K562 (cell line): ENCODE measurements around the gene KTI12. TPM values are rescaled to one million over a fixed set of nuclear protein-coding genes. Genes with fewer than 3 reads are reported as not detected.

Source experiments
- ARNT ChIP-seq, 2 experiments: fragments of 450-650 bp; IDR thresholded peaks; 2 replicates each; pipeline ENCODE4 v1.6.1; 2016; ENCODE audit warnings: mild to moderate bottlenecking in 1 of 2
- HDAC1 ChIP-seq, 2 experiments: fragments of 450-650 bp; IDR thresholded peaks; 2 replicates each; pipeline ENCODE4 v1.6.1; 2016 to 2017; ENCODE audit warnings: inconsistent platforms in 1 of 2, mild to moderate bottlenecking in 1 of 2, moderate library complexity in 1 of 2
- ZFP1 ChIP-seq: fragments of 450-650 bp; formaldehyde crosslinking; IDR thresholded peaks from 2 replicates; pipeline ENCODE4 v1.4.0; 2020; ENCODE audit warnings: mild to moderate bottlenecking, mixed read lengths
- polyA plus RNA-seq, 8 experiments: library from polyadenylated mRNA; depleted of rRNA in 4 of 8; stranded (reverse) in 5 of 8; unstranded in 3 of 8; fragments of >200 nt; fragmentation: Nextera tagmentation in 2 of 8; fragmentation: Illumina TruSeq in 1 of 8; extraction: Ambion mirVana in 2 of 8; extraction: Trizol in 1 of 8; gene quantifications; 2 replicates each; pipeline versions ENCODE4 v1.2.1 to v1.2.3, GENCODE V29; 2011 to 2014; ENCODE audit warnings: inconsistent platforms in 1 of 8, missing spikeins in 1 of 8
- total RNA-seq, 7 experiments: library from RNA; depleted of rRNA in 6 of 7; stranded (reverse); fragments of >200 nt in 6 of 7; fragmentation: Illumina TruSeq in 2 of 7; extraction: Trizol in 2 of 7; gene quantifications; 2 replicates each; pipeline versions ENCODE4 v1.2.1 to v1.2.3, GENCODE V29; 2011 to 2021; ENCODE audit warnings: low replicate concordance in 1 of 7
- TF ChIP-seq, protein P1 (sequence below): fragments of 450-650 bp; IDR thresholded peaks from 2 replicates; pipeline ENCODE4 v1.6.1; 2016; ENCODE audit warnings: low read depth
- TF ChIP-seq, protein P2 (sequence below): IDR thresholded peaks from 2 replicates; pipeline ENCODE4 v1.6.1; 2012; ENCODE audit warnings: low read depth, low read length, improper control_type of control experiment, borderline replicate concordance
- TF ChIP-seq, protein P3 (sequence below): fragments of 450-650 bp; IDR thresholded peaks from 2 replicates; pipeline ENCODE4 v1.6.1; 2016; ENCODE audit warnings: mild to moderate bottlenecking, moderate library complexity

Gene KTI12
- total and polyA plus RNA-seq, 9 of the 15 experiments (the other 6 are each of a cell fraction or from before 2014, with no cell fraction given): 3.1 to 22.8 (median 11.6) TPM

DNA sequence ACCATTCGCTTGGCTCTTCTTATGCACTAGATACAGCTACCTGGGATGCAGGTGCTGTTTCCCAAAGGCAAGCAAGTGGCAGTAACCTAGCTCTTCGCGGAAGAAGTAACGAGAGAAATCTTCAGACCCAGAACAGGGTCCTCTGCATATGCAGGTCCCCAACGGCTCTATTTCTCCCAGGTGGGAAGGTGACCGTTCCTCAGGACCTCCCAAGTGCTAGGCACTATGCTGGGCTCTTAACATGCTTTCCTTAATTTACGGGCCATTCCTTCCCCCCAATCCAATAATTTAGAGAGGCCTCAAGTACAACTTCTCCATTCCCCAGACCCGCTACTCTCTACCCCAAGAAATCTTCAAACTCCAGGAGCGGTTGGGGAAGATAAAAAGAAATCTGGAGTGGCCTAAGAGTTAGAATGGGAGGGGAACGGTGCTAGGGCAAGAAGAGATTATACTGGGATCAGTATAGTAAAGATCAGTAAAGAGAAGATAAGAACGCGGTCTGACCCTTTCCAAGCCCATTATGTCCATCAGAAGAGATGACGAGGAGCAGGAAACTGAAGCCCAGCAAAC, 21.0 kb upstream of the KTI12 start (continued):
- TF ChIP-seq, protein P1, sequence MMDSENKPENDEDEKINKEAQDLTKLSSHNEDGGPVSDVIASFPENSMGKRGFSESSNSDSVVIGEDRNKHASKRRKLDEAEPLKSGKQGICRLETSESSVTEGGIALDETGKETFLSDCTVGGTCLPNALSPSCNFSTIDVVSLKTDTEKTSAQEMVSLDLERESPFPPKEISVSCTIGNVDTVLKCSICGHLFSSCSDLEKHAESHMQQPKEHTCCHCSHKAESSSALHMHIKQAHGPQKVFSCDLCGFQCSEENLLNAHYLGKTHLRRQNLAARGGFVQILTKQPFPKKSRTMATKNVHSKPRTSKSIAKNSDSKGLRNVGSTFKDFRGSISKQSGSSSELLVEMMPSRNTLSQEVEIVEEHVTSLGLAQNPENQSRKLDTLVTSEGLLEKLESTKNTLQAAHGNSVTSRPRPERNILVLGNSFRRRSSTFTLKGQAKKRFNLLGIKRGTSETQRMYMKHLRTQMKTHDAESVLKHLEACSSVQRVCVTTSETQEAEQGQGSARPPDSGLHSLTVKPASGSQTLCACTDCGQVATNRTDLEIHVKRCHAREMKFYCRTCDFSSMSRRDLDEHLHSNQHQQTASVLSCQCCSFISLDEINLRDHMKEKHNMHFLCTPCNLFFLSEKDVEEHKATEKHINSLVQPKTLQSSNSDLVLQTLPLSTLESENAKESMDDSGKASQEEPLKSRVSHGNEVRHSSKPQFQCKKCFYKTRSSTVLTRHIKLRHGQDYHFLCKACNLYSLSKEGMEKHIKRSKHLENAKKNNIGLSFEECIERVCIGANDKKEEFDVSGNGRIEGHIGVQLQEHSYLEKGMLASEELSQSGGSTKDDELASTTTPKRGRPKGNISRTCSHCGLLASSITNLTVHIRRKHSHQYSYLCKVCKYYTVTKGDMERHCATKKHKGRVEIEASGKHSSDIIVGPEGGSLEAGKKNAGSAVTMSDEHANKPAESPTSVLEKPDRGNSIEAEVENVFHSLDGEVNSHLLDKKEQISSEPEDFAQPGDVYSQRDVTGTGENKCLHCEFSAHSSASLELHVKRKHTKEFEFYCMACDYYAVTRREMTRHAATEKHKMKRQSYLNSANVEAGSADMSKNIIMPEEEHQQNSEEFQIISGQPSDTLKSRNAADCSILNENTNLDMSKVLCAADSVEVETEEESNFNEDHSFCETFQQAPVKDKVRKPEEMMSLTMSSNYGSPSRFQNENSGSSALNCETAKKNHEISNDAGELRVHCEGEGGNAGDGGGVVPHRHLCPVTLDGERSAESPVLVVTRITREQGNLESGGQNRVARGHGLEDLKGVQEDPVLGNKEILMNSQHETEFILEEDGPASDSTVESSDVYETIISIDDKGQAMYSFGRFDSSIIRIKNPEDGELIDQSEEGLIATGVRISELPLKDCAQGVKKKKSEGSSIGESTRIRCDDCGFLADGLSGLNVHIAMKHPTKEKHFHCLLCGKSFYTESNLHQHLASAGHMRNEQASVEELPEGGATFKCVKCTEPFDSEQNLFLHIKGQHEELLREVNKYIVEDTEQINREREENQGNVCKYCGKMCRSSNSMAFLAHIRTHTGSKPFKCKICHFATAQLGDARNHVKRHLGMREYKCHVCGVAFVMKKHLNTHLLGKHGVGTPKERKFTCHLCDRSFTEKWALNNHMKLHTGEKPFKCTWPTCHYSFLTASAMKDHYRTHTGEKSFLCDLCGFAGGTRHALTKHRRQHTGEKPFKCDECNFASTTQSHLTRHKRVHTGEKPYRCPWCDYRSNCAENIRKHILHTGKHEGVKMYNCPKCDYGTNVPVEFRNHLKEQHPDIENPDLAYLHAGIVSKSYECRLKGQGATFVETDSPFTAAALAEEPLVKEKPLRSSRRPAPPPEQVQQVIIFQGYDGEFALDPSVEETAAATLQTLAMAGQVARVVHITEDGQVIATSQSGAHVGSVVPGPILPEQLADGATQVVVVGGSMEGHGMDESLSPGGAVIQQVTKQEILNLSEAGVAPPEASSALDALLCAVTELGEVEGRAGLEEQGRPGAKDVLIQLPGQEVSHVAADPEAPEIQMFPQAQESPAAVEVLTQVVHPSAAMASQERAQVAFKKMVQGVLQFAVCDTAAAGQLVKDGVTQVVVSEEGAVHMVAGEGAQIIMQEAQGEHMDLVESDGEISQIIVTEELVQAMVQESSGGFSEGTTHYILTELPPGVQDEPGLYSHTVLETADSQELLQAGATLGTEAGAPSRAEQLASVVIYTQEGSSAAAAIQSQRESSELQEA: no peak
- TF ChIP-seq, protein P2, sequence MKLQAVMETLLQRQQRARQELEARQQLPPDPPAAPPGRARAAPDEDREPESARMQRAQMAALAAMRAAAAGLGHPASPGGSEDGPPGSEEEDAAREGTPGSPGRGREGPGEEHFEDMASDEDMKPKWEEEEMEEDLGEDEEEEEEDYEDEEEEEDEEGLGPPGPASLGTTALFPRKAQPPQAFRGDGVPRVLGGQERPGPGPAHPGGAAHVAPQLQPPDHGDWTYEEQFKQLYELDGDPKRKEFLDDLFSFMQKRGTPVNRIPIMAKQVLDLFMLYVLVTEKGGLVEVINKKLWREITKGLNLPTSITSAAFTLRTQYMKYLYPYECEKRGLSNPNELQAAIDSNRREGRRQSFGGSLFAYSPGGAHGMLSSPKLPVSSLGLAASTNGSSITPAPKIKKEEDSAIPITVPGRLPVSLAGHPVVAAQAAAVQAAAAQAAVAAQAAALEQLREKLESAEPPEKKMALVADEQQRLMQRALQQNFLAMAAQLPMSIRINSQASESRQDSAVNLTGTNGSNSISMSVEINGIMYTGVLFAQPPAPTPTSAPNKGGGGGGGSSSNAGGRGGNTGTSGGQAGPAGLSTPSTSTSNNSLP: no peak
- TF ChIP-seq ARNT (IDR thresholded peaks at IDR 0.05): no peak
- TF ChIP-seq HDAC1 (IDR thresholded peaks at IDR 0.05): 0 out of 4 replicates have a peak, but pooled peaks of 1 of the 2 experiments have one; percentile 25
- TF ChIP-seq, protein P3, sequence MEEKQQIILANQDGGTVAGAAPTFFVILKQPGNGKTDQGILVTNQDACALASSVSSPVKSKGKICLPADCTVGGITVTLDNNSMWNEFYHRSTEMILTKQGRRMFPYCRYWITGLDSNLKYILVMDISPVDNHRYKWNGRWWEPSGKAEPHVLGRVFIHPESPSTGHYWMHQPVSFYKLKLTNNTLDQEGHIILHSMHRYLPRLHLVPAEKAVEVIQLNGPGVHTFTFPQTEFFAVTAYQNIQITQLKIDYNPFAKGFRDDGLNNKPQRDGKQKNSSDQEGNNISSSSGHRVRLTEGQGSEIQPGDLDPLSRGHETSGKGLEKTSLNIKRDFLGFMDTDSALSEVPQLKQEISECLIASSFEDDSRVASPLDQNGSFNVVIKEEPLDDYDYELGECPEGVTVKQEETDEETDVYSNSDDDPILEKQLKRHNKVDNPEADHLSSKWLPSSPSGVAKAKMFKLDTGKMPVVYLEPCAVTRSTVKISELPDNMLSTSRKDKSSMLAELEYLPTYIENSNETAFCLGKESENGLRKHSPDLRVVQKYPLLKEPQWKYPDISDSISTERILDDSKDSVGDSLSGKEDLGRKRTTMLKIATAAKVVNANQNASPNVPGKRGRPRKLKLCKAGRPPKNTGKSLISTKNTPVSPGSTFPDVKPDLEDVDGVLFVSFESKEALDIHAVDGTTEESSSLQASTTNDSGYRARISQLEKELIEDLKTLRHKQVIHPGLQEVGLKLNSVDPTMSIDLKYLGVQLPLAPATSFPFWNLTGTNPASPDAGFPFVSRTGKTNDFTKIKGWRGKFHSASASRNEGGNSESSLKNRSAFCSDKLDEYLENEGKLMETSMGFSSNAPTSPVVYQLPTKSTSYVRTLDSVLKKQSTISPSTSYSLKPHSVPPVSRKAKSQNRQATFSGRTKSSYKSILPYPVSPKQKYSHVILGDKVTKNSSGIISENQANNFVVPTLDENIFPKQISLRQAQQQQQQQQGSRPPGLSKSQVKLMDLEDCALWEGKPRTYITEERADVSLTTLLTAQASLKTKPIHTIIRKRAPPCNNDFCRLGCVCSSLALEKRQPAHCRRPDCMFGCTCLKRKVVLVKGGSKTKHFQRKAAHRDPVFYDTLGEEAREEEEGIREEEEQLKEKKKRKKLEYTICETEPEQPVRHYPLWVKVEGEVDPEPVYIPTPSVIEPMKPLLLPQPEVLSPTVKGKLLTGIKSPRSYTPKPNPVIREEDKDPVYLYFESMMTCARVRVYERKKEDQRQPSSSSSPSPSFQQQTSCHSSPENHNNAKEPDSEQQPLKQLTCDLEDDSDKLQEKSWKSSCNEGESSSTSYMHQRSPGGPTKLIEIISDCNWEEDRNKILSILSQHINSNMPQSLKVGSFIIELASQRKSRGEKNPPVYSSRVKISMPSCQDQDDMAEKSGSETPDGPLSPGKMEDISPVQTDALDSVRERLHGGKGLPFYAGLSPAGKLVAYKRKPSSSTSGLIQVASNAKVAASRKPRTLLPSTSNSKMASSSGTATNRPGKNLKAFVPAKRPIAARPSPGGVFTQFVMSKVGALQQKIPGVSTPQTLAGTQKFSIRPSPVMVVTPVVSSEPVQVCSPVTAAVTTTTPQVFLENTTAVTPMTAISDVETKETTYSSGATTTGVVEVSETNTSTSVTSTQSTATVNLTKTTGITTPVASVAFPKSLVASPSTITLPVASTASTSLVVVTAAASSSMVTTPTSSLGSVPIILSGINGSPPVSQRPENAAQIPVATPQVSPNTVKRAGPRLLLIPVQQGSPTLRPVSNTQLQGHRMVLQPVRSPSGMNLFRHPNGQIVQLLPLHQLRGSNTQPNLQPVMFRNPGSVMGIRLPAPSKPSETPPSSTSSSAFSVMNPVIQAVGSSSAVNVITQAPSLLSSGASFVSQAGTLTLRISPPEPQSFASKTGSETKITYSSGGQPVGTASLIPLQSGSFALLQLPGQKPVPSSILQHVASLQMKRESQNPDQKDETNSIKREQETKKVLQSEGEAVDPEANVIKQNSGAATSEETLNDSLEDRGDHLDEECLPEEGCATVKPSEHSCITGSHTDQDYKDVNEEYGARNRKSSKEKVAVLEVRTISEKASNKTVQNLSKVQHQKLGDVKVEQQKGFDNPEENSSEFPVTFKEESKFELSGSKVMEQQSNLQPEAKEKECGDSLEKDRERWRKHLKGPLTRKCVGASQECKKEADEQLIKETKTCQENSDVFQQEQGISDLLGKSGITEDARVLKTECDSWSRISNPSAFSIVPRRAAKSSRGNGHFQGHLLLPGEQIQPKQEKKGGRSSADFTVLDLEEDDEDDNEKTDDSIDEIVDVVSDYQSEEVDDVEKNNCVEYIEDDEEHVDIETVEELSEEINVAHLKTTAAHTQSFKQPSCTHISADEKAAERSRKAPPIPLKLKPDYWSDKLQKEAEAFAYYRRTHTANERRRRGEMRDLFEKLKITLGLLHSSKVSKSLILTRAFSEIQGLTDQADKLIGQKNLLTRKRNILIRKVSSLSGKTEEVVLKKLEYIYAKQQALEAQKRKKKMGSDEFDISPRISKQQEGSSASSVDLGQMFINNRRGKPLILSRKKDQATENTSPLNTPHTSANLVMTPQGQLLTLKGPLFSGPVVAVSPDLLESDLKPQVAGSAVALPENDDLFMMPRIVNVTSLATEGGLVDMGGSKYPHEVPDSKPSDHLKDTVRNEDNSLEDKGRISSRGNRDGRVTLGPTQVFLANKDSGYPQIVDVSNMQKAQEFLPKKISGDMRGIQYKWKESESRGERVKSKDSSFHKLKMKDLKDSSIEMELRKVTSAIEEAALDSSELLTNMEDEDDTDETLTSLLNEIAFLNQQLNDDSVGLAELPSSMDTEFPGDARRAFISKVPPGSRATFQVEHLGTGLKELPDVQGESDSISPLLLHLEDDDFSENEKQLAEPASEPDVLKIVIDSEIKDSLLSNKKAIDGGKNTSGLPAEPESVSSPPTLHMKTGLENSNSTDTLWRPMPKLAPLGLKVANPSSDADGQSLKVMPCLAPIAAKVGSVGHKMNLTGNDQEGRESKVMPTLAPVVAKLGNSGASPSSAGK: no peak
- no peak for TF ChIP-seq ZFP1 (CRISPR knock-in tag)
